Osteoblast (primary cell): ENCODE data around the gene MCM5. TPM values are rescaled to one million over a fixed set of nuclear protein-coding genes. Genes with fewer than 3 reads are reported as not detected.

Experiments
- DNase-seq: peaks from one replicate; pipeline ENCODE4 v3.0.0; 2011; ENCODE audit warnings: low spot score, mixed read lengths; ENCODE audit not compliant: insufficient read length; ENCODE audit errors: missing footprints
- H2AFZ ChIP-seq: 2 replicates; pipeline ENCODE4 v1.6.0; 2011; ENCODE audit warnings: mild to moderate bottlenecking, low read length
- H3K27ac ChIP-seq: 2 replicates; pipeline ENCODE4 v1.5.1; 2011; ENCODE audit warnings: mild to moderate bottlenecking, low read depth, low read length, moderate library complexity
- H3K27me3 ChIP-seq: 2 replicates; pipeline ENCODE4 v1.6.0; 2012; ENCODE audit warnings: mild to moderate bottlenecking, control low read depth, inconsistent platforms, low read length, moderate library complexity; ENCODE audit not compliant: insufficient read depth
- H3K36me3 ChIP-seq: 2 replicates; pipeline ENCODE4 v1.5.1; 2011; ENCODE audit warnings: mild to moderate bottlenecking, low read length, control low read depth, moderate library complexity; ENCODE audit not compliant: insufficient read depth
- H3K4me1 ChIP-seq: 2 replicates; pipeline ENCODE4 v1.5.1; 2011; ENCODE audit warnings: mild to moderate bottlenecking, low read length, control low read depth, moderate library complexity; ENCODE audit not compliant: insufficient read depth
- H3K4me2 ChIP-seq: 2 replicates; pipeline ENCODE4 v1.6.0; 2011; ENCODE audit warnings: mild to moderate bottlenecking, low read length; ENCODE audit not compliant: insufficient read depth
- H3K4me3 ChIP-seq: fragments of 200-600 bp; sonication (generic); 3 replicates; pipeline ENCODE4 v1.5.1; 2012; ENCODE audit warnings: mild to moderate bottlenecking, low read length, inconsistent platforms; ENCODE audit not compliant: insufficient read depth
- H3K79me2 ChIP-seq: 2 replicates; pipeline ENCODE4 v1.6.0; 2012; ENCODE audit warnings: mild to moderate bottlenecking, low read length, control low read depth, inconsistent platforms; ENCODE audit not compliant: insufficient read depth
- H3K9me3 ChIP-seq: 2 replicates; pipeline ENCODE4 v1.5.1; 2011; ENCODE audit warnings: low read depth, low read length, control low read depth
- H4K20me1 ChIP-seq: 2 replicates; pipeline ENCODE4 v1.6.0; 2012; ENCODE audit warnings: mild to moderate bottlenecking, low read length, control low read depth; ENCODE audit not compliant: insufficient read depth
- total RNA-seq: library from RNA; depleted of rRNA; stranded (reverse); fragments of >200 nt; gene quantifications from 2 replicates; pipeline ENCODE4 v1.2.3, GENCODE V29; 2012
- TF ChIP-seq, protein P1 (sequence below): IDR thresholded peaks from 2 replicates; pipeline ENCODE4 v1.5.1; 2011; ENCODE audit warnings: mild to moderate bottlenecking, low read depth, low read length, moderate library complexity; ENCODE audit errors: extremely low read depth

The MCM5 gene
- total RNA-seq, 1 donor: 12.7 TPM

DNA sequence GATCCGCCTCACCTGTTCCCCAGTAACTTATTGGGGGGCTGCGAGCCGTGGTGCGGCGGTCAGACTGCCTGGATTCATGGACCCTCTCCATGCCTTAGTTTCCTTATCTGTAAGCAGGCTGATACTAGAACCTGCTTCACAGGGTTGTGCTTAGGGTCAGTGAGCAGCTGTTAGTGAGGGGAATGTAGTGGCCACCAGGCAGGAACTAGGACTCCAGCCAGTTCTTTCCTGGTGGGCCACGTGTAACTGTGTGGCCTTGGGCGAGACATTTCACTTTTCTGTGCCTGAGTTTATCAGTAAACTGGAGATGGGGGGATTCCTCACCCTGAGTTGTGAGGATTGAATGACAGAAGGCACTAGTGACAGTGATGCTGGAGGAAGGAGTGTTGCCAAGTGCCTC lies 24.8 kb downstream of the MCM5 start:
- no peak overlapping the region for H2AFZ ChIP-seq

DNA sequence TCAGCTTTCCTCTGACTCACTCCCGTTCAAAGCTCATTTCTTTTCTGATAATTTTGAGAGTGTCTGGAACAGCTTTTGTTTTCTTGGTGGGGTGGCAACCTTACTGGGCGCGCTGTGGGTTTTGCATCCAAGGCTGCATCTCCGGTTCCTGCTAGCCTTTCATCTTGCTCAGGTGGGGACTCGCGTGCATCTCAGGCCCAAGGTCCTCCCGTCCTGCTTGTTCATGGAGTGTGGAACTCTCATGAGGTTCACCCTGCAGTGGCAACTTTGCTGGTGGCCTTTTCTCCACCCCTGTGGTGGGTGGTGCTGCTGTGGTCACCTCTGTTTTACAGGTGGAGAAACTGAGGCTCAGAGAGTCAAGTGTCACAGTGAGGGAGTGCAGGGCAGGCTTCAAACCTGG lies 25.6 kb downstream of the MCM5 start:
- Histone ChIP-seq H3K4me1 (no peaks in the 10 kb centered on the region), H3K9me3 (no peaks in the 10 kb centered on the region), H3K4me3 (no peak overlapping the region), H3K4me2 (no peak overlapping the region), H2AFZ (no peak overlapping the region), H3K27me3 (no peaks in the 10 kb centered on the region), H3K27ac (no peak overlapping the region), H4K20me1 (no peaks in the 10 kb centered on the region), H3K36me3 (peaks cover 19% of the 10 kb centered on the region), H3K79me2 (no peaks in the 10 kb centered on the region)
- no peak for DNase-seq
- TF ChIP-seq, protein P1, sequence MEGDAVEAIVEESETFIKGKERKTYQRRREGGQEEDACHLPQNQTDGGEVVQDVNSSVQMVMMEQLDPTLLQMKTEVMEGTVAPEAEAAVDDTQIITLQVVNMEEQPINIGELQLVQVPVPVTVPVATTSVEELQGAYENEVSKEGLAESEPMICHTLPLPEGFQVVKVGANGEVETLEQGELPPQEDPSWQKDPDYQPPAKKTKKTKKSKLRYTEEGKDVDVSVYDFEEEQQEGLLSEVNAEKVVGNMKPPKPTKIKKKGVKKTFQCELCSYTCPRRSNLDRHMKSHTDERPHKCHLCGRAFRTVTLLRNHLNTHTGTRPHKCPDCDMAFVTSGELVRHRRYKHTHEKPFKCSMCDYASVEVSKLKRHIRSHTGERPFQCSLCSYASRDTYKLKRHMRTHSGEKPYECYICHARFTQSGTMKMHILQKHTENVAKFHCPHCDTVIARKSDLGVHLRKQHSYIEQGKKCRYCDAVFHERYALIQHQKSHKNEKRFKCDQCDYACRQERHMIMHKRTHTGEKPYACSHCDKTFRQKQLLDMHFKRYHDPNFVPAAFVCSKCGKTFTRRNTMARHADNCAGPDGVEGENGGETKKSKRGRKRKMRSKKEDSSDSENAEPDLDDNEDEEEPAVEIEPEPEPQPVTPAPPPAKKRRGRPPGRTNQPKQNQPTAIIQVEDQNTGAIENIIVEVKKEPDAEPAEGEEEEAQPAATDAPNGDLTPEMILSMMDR: no peak

More for the DNA sequence above, 24.8 kb downstream of the MCM5 start:
- Histone ChIP-seq H3K9me3 (no peaks in the 10 kb centered on the region), H3K4me3 (no peak overlapping the region), H3K27me3 (no peaks in the 10 kb centered on the region), H3K36me3 (peaks cover 20% of the 10 kb centered on the region), H3K79me2 (no peaks in the 10 kb centered on the region), H4K20me1 (no peaks in the 10 kb centered on the region), H3K27ac (no peak overlapping the region), H3K4me2 (no peak overlapping the region), H3K4me1 (no peaks in the 10 kb centered on the region)
- peak; percentile 34 for DNase-seq
- TF ChIP-seq, protein P1: no peak

DNA sequence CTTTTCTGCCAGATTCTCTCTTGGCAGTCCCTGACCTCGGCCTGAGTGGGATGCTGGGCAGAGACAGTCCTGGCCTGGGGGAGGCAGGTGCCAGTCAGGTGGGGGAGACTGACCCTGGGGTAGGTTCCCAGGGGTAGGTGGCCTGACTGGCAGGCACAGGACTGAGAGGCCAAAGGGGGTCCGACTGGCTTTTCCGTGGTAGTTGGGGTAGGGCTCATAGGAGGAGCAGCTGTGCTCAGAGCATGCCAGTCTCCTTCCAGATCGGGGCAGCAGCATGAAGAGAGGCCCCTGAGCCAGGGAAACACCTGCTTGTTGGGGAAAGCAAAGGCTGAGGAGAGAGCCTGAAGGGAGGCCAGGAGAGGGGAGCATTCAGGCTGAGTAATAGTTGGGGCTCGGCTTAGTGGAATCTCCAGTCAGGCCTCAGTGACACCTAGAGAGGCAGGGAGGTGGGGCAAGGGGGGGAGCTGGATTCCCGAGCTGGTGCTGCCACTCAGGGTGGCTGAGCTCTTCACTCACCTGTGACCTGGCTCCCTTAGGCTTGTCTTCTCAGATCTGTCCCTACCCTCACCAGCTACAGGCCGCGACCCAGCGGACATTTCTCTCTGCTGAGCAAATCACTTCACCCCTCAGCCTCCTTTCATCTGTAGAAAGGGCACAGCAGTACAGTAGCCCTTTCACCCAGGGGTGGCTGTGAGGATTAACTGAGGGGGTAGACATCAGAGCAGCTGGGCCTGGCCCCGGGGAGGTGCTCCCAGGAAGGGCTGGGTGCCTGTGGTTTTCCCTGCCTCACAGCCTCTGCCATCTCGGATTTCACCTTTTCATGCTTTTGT lies 26.2 kb downstream of the MCM5 start:
- Histone ChIP-seq H3K36me3 (peaks cover 18% of the 10 kb centered on the region), H3K9me3 (no peaks in the 10 kb centered on the region), H3K79me2 (no peaks in the 10 kb centered on the region), H4K20me1 (no peaks in the 10 kb centered on the region), H2AFZ (no peak overlapping the region), H3K27ac (no peak overlapping the region), H3K27me3 (no peaks in the 10 kb centered on the region), H3K4me1 (peaks cover 2% of the 10 kb centered on the region), H3K4me2 (no peak overlapping the region), H3K4me3 (no peak overlapping the region)
- peak; percentile 65 for DNase-seq
- TF ChIP-seq, protein P1: no peak

DNA sequence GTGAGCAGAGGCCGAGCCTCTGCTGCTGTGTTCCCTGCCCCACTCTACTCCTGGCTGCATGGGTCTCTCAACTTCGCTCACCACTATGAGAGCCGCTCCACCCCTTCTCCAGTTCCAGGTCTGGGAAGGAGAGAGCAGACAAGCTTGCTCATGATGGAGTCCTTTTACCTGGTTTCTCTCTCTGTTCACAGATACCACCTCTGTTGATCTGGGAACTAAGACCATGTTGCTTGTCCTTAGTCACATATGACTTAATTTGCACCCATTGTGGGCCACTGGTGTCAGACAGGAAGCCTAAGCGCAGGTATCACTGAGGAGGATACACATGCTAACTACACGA lies 26.8 kb downstream of the MCM5 start:
- no peaks in the 10 kb centered on the region for H4K20me1 ChIP-seq
- H3K4me3 ChIP-seq: no peak overlapping the region
- peaks cover 8% of the 10 kb centered on the region for H3K4me1 ChIP-seq
- no peak overlapping the region for H3K4me2 ChIP-seq
- H3K79me2 ChIP-seq: no peaks in the 10 kb centered on the region
- TF ChIP-seq, protein P1: no peak
- H3K27ac ChIP-seq: no peak overlapping the region
- H2AFZ ChIP-seq: peak overlapping the region; percentile 2
- H3K27me3 ChIP-seq: no peaks in the 10 kb centered on the region
- peaks cover 12% of the 10 kb centered on the region for H3K36me3 ChIP-seq
- no peaks in the 10 kb centered on the region for H3K9me3 ChIP-seq
- DNase-seq: peak; percentile 54
